Left cardiac atrium (tissue), 4 donors: ENCODE data around the gene HES4. TPM values are rescaled to one million over a fixed set of nuclear protein-coding genes. Genes with fewer than 3 reads are reported as not detected.

Experiments used
- ATAC-seq, 2 donors: fragments of 200-7000 bp; cut with Tn5 transposase; one replicate each; pipeline ENCODE4 v1.9.1; 2020; ENCODE audit warnings: mild to moderate bottlenecking in 2 of 2, moderate library complexity in 2 of 2
- DNase-seq: peaks from one replicate; pipeline ENCODE4 v3.0.0-alpha.2; 2020
- intact Hi-C, 2 donors: fragments of 100-400 bp; cut with DNase I; formaldehyde crosslinking; loops; one replicate each; pipeline versions ENCODE4 v1.14.1 to v1.15.1; 2022 to 2023
- total RNA-seq, 2 donors: library from RNA; stranded (reverse); fragmentation: NEBNext Ultra II Directional; extraction: Animal tissue kit (Norgen Biotek cat#: 25700); gene quantifications; one replicate each; pipeline ENCODE4 v1.2.1, GENCODE V29; 2021
- donor health status: DM: no; HTN: yes; CAD: no.
- donor health status: DM: no; HTN: yes; CAD: no; lungs with severe emphysema.
- donor health status: DM: yes; HTN: yes; CAD: no.
- donor health status: Dilated cardiomyopathy.

HES4 gene
- total RNA-seq, 2 donors from 2014 or later = 42.1 to 68.3 TPM

DNA sequence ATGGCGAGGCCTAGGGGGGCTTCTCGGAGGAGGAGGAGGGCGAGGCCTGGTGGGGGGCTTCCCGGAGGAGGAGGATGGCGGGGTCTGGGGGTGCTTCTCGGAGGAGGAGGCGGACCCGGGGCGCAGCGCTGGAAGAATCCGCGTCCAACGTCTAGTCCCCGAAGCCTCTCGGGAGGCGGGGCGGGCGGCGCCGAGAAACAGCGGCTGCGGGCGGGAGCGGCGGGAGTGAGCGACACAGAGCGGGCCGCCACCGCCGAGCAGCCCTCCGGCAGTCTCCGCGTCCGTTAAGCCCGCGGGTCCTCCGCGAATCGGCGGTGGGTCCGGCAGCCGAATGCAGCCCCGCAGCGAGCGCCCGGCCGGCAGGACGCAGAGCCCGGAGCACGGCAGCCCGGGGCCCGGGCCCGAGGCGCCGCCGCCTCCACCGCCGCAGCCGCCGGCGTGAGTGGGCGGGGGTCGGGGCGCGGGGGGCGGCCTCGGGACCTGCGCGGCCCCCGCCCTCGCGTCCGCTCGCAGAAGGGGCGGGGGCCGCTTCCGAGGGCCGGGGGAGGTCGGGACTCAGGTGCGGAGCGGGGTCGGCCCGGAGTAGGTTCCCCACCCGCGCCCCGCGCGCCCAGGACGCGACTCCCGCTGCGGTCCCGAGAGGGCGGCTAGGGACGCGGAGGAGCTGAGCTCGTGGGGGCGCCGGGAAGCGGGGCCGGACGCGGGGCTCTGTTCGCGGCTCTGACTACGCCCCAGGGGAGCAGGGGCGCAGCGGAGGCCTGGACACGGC lies 39.4 kb downstream of the HES4 start, which contains the start of gene KLHL17:
TSS of gene KLHL17 (plus strand) at position 222 of the 769 bp plus-strand sequence. CDS start at position 332, 110 bp downstream.
- ATAC-seq = peak; percentile 46 to 69
- DNase-seq = peak; percentile 84
- intact Hi-C loops = loop anchor here in 1 of 2 donors (2.0 kb wide), 1 partner anchor 54 kb away; no protein-coding TSS in a partner anchor

DNA sequence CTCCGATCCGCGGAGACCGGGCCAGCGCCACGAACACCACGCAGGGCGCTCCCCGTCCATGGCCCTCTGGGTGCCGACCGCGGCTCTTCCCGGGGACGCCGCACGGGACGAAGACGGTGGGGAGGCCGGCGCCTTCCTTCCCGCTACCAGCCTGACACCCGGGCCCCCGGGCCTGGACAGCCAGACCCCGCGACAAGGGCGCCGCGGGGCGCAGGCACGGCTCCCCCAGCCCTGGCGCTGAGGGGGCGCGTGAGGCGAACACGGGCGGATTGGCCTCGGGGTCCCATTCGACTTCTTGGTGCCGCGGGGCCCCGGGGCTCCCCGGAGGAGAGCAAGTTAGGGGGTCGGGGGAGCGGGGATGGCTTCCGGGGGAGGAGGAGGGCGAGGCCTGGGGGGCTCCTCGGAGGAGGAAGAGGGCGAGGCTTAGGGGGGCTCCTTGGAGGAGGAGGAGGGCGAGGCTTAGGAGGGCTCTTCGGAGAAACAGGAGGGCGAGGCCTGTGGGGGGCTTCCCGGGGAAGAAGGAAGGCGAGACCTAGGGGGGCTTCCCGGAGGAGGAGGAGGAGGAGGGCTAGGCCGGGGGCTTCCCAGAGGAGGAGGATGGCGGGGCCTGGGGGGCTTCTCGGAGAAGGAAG lies 40.0 kb downstream of the HES4 start:
- no peak for DNase-seq
- intact Hi-C loops = loop anchor here in 1 of 2 donors (2.0 kb wide), 1 partner anchor 53 kb away; no protein-coding TSS in a partner anchor
- ATAC-seq = peak; percentile 4 to 17

DNA sequence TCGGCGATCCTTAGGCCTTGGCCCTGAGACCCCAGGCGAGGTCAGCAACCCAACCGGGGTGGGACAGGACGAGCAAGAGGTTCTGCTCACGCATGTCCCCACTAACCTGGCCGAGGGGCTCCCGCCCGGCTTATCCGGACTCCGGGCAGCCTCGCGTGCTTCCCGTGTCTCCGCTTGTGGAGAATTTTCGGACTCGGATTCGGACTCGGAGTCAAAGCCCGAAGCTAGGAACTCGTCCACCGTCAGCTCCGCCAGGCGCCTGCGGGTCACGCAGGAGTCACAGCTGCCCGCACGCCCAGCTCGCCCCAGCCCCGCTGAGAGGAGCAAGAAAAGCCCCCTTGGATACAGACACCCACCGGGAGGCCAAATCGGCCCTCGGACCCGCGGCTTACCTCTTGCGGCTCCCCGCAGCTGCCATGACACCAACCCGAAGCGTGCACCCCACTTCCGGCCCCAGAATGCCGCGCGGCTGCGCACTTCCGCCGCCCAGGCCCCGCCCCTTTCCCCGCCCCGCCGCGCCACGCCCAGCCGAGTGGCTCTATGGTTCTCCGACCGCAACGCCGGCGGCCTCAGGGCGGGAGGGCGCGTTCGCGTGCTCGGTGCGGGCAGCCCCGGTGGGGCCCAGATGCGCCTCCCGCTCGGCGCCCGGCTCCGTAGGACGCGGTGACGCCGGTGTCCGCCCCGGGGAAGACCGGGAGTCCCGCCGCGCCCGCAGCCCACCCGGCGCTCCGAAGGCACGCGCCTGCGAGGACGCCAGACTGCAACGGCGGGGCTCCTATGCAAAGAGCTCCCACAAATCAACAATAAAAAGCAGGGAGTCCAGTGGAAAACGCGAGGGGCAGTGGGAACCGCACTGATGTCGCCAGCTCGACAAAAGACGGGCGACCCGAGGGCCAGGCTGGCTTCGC lies 40.8 kb downstream of the HES4 start, which contains the start of gene NOC2L:
TSS of gene NOC2L (minus strand) at position 434 of the 908 bp plus-strand sequence. CDS start at position 418, 16 bp downstream.
- intact Hi-C loops = no loop called here
- peak; percentile 95 to 96 for ATAC-seq

DNA sequence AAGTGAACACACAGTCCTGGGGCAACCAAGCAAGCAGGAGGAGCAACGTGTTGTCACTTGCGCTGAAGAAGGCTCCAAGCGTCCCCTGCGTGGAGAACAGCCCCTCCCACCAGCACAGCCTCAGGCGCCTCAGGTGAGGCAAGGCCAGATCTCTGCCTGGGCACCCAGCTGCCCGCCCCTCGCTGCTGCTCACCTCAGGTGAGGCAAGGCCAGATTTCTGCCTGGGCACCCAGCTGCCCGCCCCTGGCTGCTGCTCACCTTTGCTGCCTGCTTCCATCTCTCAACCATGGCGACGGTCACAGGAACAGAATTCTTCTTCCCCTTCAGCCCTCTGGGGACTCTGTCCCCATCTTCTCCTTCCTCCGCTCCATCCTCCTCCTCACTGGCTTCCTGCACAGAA lies 43.3 kb downstream of the HES4 start:
- intact Hi-C loops = no loop called here
- DNase-seq = no peak
- ATAC-seq = no peak

More for the DNA sequence above, 40.8 kb downstream of the HES4 start, which contains the start of gene NOC2L:
- DNase-seq = peak; percentile 94

DNA sequence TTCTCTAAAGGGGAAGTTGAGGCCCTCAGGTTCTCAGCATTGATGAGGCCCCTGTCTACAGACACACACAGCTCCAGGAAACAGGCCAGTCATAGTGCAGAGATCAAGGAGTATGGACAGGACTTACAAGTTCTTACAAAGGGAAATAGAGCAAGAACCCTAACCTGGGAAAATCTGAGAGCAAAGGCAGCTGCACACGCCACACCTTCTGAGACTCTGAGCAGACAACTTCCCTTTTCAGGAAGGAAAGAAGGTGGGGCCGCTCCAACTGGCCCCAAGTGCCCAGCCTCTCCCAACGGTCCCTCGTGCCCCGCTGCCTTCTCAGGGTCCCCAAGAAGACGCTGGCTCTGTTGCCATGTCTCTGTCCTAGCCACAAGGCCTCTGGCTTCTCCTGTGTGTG lies 44.4 kb downstream of the HES4 start:
- DNase-seq (no peak), ATAC-seq (no peak)
- intact Hi-C loops = no loop called here

DNA sequence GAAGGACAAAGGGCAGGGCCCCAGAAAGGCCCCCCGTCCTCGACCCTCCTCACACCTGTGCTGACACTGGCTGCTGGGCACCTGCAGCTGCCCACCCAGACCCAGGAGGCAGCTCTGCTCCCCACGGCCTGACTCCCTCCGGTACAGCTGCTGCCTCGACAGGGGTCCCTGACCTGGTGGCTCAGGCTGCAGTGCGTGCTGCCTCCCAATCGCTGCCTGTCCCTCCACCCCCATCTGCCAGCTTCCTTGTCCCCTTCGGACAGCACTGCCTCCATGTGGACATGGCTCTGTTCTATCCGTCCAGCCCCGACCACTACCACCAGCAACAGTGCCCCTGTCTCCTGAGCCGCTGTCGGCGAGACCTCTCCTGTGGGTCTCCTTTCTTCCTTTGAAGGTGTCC lies 45.0 kb downstream of the HES4 start:
- no peak for DNase-seq
- ATAC-seq = no peak
- intact Hi-C loops = no loop called here

DNA sequence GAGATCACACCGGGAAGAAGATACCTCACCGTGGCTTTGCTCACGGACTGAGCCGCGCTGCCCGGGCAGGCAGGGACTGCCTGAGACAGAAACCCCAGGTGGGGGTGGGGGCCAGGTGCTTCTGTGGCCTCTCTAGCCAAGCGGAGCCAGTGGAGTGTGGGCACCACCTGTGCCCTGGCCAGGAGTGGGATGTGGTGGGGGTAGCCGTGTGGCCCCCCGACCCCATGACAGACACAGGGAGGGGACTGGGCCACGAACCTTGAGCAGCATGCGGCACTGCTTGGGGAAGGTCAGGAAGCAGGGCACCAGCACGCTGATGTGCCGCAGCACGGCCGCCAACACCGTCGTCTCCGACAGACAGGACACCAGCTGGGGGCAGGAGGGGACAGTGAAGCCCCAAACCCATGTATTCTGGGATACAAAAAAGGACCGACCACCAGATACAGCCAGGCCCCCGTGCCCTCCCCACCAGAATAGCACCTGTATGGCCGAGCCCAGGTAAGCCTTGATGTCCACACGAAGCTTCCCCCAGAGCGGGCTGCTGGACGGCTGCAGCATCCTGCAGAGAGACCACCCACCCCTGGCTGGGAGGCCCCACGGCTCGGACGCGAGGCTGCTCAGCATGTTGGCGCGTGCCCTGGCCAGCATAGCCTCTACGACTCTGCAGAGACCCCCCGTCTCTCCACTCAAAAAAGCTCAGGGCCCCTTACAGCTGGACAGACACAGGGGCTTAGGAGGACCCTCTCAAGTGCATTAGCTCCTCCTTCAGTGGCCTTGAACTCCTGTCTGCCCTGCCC lies 46.2 kb downstream of the HES4 start:
- intact Hi-C loops = no loop called here
- no peak for DNase-seq
- ATAC-seq = no peak

DNA sequence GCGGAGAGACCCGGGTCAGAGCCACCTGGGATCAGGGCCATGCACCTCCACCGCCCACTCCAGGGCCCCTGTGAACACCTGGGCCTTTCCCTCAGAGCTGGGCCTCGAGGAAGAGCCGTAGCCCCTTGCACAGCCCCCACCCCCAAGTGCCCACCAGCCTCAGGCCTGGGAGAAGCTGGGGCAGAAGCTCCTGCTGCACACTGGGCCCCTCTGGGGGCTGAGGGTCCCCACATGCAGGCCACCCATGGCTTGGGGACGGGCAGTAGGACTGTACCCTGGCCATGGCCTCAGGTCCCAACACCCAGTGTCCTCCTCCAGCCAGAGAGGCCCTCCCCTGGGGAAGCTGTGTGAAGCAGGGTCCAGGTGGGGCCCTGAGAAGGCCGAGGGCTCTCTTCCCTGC lies 47.3 kb downstream of the HES4 start:
- DNase-seq (no peak), ATAC-seq (no peak)
- intact Hi-C loops = no loop called here

DNA sequence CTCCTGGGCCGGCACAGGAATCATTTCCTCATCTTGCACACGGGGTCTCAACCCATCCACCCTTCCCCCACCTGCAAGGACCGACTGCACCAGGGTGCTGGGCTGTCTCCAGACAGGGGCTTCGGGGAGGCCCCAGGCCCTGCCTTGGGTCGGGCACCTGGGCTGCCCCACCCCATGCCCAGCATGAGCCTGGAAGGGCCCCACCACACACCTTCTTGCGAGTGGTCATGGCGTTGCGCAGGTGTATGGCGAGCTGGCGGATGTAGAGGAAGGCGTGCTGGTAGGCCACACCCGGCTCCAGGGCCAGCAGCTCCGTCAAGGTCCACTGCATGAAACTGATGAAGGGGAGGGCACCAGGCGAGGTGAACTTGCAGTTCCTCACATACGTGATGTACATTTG lies 47.7 kb downstream of the HES4 start:
- ATAC-seq (no peak), DNase-seq (no peak)
- intact Hi-C loops = no loop called here

DNA sequence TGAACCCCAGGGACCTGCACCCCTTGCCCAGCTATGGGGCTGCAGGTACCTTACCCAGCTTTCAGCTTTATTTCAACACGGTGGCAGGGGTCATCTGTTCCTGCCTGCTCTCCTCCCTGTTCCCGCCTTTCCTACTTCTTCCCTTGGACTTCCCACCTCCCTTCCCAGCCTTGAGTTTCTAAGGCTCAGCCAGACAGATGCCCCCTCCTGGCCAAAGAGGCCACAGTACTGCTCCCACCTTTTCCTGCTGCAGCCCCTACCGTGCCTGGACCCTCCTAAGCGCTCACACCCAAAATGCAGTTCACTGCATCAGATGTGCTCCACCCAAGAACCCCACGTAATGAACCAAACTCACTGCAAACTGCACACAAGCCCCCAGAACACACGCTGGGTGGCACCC lies 48.5 kb downstream of the HES4 start:
- ATAC-seq (no peak), DNase-seq (no peak)
- intact Hi-C loops = no loop called here

DNA sequence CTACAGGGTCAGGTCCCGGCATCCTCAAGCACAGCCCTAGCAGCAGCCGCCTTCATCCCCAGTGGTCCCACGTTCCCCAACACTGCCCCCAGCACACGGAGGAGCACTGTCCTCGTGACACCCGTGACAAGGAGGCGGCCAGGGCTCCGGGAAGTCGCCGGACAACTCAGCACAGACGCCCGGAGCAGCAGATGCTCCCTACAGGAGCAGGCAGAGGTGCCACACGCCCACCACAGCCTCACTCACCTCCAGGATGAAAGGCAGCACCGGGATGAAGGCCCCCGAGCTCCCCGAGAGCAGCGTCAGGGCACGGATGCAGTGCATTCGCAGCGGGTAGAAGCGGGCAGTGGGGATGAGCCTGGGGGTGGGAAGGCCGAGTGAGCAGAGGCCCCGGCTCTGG lies 49.0 kb downstream of the HES4 start:
- intact Hi-C loops = no loop called here
- ATAC-seq (no peak), DNase-seq (no peak)

DNA sequence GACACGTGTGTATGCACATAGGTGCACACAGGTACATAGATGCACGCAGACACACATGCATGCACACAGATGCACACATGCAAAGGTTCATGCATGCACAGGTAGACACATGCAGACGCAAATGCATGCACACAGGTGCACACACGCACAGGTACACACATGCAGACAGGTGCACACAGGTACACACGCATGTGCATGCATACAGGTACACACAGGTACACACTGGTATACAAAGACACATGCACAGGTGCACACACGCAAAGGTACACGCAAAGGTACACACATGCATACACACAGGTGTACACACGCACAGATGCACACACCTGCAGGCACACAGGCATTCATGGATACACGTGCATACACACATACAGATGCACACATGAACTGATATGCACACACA lies 49.6 kb downstream of the HES4 start:
- intact Hi-C loops = no loop called here
- ATAC-seq (no peak), DNase-seq (no peak)

Other genes with a start within 250 kb of the HES4 start
- gene SAMD11, start 76.2 kb downstream of the HES4 start, total RNA-seq = 1 to 10 TPM; 5.1 to 7.5 TPM
- gene NOC2L, start 40.8 kb downstream of the HES4 start, total RNA-seq = 10 to 100 TPM; 38.1 to 48.7 TPM
- 1 to 10 TPM; 5.7 to 8.2 TPM for gene KLHL17, start 39.5 kb downstream of the HES4 start, total RNA-seq
- under 1 TPM; 0.38 to 0.50 TPM for gene PLEKHN1, start 33.6 kb downstream of the HES4 start, total RNA-seq
- gene PERM1, start 18.0 kb downstream of the HES4 start, total RNA-seq = 10 to 100 TPM; 78.9 to 85.5 TPM
- gene ISG15, start 13.4 kb upstream of the HES4 start, total RNA-seq = 10 to 100 TPM; 13.4 to 42.3 TPM
- gene AGRN, start 20.0 kb upstream of the HES4 start, total RNA-seq = 10 to 100 TPM; 14.8 to 25.7 TPM
- not detected for gene RNF223, start 74.2 kb upstream of the HES4 start, total RNA-seq
- gene C1orf159, start 116.0 kb upstream of the HES4 start, total RNA-seq = 1 to 10 TPM; 5.3 to 6.1 TPM
- not detected for gene TTLL10, start 173.8 kb upstream of the HES4 start, total RNA-seq
- gene TNFRSF18, start 206.5 kb upstream of the HES4 start, total RNA-seq = under 1 TPM in 1 of 2 donors, not detected in 1; 0.44 TPM
- 1 to 10 TPM; 1.2 to 1.6 TPM for gene TNFRSF4, start 214.1 kb upstream of the HES4 start, total RNA-seq
- 100 to 1,000 TPM; 132 to 173 TPM for gene SDF4, start 231.9 kb upstream of the HES4 start, total RNA-seq
- 10 to 100 TPM; 11.3 to 16.0 TPM for gene B3GALT6, start 232.1 kb upstream of the HES4 start, total RNA-seq
- 1 to 10 TPM in 1 of 2 donors, not detected in 1; 1.5 TPM for gene C1QTNF12, start 246.6 kb upstream of the HES4 start, total RNA-seq